Spinal cord (tissue), 10 donors: ENCODE data around the gene TMEM115. TPM values are rescaled to one million over a fixed set of nuclear protein-coding genes. Genes with fewer than 3 reads are reported as not detected.
A peak's percentile ranks its signal among the peaks of the same experiment; 100 is the strongest.

Experiments
- DNase-seq, 6 donors: peaks; one replicate each; pipeline versions ENCODE4 v3.0.0 to v3.0.0-alpha.2; 2013 to 2015; ENCODE audit warnings: low spot score in 6 of 6, low read depth in 4 of 6
- H3K27ac ChIP-seq: one replicate; pipeline ENCODE4 v1.5.1; 2013; ENCODE audit warnings: low read depth, low read length, control low read depth
- H3K27me3 ChIP-seq: one replicate; pipeline ENCODE4 v1.6.1; 2013; ENCODE audit warnings: low read length; ENCODE audit not compliant: control insufficient read depth, insufficient read depth
- H3K36me3 ChIP-seq: one replicate; pipeline ENCODE4 v1.6.1; 2013; ENCODE audit warnings: low read length; ENCODE audit not compliant: control insufficient read depth, insufficient read depth
- H3K4me1 ChIP-seq: one replicate; pipeline ENCODE4 v1.6.1; 2013; ENCODE audit warnings: low read length; ENCODE audit not compliant: control insufficient read depth, insufficient read depth
- H3K4me3 ChIP-seq: one replicate; pipeline ENCODE4 v1.5.1; 2013; ENCODE audit warnings: low read depth, low read length, control low read depth
- H3K9me3 ChIP-seq: one replicate; pipeline ENCODE4 v1.6.1; 2013; ENCODE audit warnings: low read length; ENCODE audit not compliant: control insufficient read depth, insufficient read depth
- WGBS: methylation state at CpG from one replicate; pipeline ENCODE4 v1.1.5; 2013; ENCODE audit warnings: missing lambda C conversion rate; ENCODE audit not compliant: insufficient coverage; 5-methylcytosine and 5-hydroxymethylcytosine counted together
- polyA plus RNA-seq, 2 donors: library from polyadenylated mRNA; unstranded; fragments of 120-200 nt; gene quantifications; one replicate each; pipeline ENCODE4 v1.2.1, GENCODE V29; 2013; ENCODE audit not compliant: insufficient read length in 2 of 2
- total RNA-seq, 2 donors: library from RNA; depleted of rRNA in 1 of 2; stranded (reverse); fragments of 120-200 nt in 1 of 2; fragments of >200 nt in 1 of 2; gene quantifications; one replicate each; pipeline versions ENCODE4 v1.2.3 to v1.2.4, GENCODE V29; 2013 to 2014
- donor health status: healthy.

The TMEM115 gene
- total and polyA plus RNA-seq, 4 donors = 21.6 to 49.6 (median 44.4) TPM

DNA sequence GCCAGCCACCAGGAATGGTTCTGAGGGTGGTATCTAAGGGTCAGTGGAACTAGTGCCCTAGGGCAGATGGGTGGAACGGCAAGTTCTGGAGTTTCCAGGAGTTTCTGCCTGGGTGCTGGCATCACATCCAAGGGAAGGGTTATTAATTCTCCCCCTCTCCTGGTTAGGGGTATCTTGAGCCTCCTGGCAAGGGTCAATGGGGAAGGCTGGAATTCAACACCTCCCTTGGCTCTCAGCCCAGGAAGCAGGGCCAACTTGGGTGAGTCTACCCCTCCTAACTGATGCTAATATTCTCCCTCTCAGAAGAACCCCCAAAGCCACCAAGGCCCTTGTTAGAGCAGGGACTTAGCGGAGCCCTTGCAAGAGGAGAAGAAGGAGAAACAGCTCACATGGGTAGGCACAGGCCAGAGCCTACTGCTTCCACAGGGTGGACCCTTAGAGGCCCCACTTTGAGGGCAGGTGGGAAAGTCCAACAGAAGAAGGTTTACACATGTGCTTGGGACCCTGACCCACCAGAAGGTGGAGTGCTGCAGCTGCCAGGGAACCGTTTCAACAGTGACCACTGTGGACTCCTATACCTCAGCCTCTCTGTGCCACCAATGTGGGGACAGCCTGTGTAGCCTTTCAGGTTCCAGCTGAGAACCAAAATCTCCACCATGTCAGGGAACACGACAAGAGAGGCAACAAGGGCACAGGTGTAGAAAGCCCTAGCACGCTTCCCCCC, 3.3 kb downstream of the TMEM115 start:
- no peaks in the 10 kb centered on the region for H3K27me3 ChIP-seq
- H3K4me3 ChIP-seq = no peak overlapping the region
- peaks cover 65% of the 10 kb centered on the region for H3K36me3 ChIP-seq
- no peak for DNase-seq
- WGBS = 60% methylated on average over 4 of the region's 5 CpGs
- H3K27ac ChIP-seq = no peak overlapping the region
- no peaks in the 10 kb centered on the region for H3K9me3 ChIP-seq
- H3K4me1 ChIP-seq = peaks cover 58% of the 10 kb centered on the region

GRCh38 chr3:50354850-50355249, 4.5 kb downstream of the TMEM115 start:
- Histone ChIP-seq H3K36me3 (peaks cover 65% of the 10 kb centered on the region), H3K4me1 (peaks cover 63% of the 10 kb centered on the region), H3K4me3 (no peak overlapping the region), H3K9me3 (no peaks in the 10 kb centered on the region), H3K27ac (no peak overlapping the region), H3K27me3 (no peaks in the 10 kb centered on the region)
- 89% methylated on average over 7 of the region's 7 CpGs for whole genome bisulfite sequencing
- no peak for DNase-seq

DNA sequence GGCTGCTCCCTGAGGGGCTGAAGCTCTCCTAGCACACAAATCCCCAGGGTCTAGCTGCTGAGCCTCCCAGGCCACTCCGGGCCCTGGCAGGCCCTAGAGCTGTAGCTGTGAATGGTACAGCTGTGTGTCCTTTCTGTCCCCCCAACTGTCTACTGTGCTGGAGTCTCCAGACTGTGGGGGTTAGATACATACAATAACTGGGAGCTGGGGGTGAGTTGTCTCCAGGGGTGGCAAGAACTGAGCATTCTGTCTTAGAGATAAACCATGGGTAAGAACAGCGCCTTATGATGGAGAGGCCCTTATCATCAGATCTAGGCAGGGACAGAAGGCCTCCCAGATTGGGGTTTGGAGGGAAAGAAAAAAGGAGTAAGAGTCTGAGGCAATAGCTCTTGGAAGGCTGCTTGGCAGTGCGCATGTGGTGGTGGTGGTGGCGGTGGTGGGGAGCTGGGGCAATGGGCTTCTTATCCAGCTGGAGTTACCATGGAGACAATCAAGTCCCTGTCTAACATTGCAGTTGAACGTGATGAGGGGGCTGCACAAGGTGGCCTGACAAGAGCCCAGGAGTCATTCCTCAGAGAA, 5.0 kb downstream of the TMEM115 start:
- Histone ChIP-seq H3K27me3 (no peaks in the 10 kb centered on the region), H3K36me3 (peaks cover 69% of the 10 kb centered on the region), H3K4me1 (peaks cover 66% of the 10 kb centered on the region), H3K27ac (no peak overlapping the region), H3K9me3 (no peaks in the 10 kb centered on the region), H3K4me3 (no peak overlapping the region)
- no peak for DNase-seq
- 67% methylated on average over 4 of the region's 5 CpGs for WGBS

DNA sequence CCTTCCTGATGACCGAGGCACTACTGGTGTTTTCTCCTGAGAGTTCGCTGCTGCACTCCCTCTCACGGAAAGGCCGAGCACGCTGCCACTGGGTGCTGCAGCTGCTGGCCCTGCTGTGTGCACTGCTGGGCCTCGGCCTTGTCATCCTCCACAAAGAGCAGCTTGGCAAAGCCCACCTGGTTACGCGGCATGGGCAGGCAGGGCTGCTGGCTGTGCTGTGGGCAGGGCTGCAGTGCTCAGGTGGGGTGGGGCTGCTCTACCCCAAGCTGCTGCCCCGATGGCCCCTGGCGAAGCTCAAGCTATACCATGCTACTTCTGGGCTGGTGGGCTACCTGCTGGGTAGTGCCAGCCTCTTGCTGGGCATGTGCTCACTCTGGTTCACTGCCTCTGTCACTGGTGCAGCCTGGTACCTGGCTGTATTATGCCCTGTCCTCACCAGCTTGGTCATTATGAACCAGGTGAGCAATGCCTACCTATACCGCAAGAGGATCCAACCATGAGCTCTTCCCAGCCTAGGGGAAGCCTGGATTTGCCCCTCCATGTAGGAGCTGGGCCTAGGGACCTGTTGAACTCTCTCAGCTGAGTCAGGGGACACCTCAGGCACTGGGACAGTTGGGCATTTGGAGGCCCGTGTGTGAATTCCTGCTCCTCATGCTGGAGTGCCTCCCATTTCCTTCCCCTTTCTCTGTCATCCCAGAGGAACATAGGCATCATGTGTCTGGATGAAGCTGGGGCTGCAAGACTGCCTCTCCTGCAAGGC, 5.9 kb downstream of the TMEM115 start:
- Histone ChIP-seq H3K27ac (no peak overlapping the region), H3K9me3 (no peaks in the 10 kb centered on the region)

GRCh38 chr3:50352781-50353180, 6.5 kb downstream of the TMEM115 start:
- DNase-seq = no peak
- no CpG with 5 or more reads among the region's 2 CpGs for WGBS
- no peak overlapping the region for H3K27ac ChIP-seq
- H3K36me3 ChIP-seq = peaks cover 74% of the 10 kb centered on the region
- no peak overlapping the region for H3K4me3 ChIP-seq
- no peaks in the 10 kb centered on the region for H3K9me3 ChIP-seq
- peaks cover 66% of the 10 kb centered on the region for H3K4me1 ChIP-seq
- H3K27me3 ChIP-seq = no peaks in the 10 kb centered on the region

More for the DNA sequence above, 5.9 kb downstream of the TMEM115 start:
- H3K4me1 ChIP-seq = peaks cover 67% of the 10 kb centered on the region
- H3K4me3 ChIP-seq = no peak overlapping the region
- no peaks in the 10 kb centered on the region for H3K27me3 ChIP-seq
- no peak for DNase-seq
- H3K36me3 ChIP-seq = peaks cover 73% of the 10 kb centered on the region
- WGBS = 90% methylated on average over 11 of the region's 12 CpGs

GRCh38 chr3:50351323-50351697, 8.0 kb downstream of the TMEM115 start:
- Histone ChIP-seq H3K36me3 (peaks cover 65% of the 10 kb centered on the region), H3K4me3 (peak overlapping the region; percentile 91), H3K27me3 (no peaks in the 10 kb centered on the region), H3K4me1 (peaks cover 61% of the 10 kb centered on the region), H3K9me3 (no peaks in the 10 kb centered on the region), H3K27ac (peak overlapping the region; percentile 95)
- no peak for DNase-seq
- WGBS = 53% methylated on average over 10 of the region's 11 CpGs

- Histone ChIP-seq H3K9me3 (no peaks in the 10 kb centered on the region), H3K27ac (peak within 1 kb of the TSS; percentile 95), H3K27me3 (no peaks in the 10 kb centered on the region), H3K36me3 (peaks cover 61% of the 10 kb centered on the region), H3K4me1 (peaks cover 60% of the 10 kb centered on the region), H3K4me3 (peak within 1 kb of the TSS; percentile 91)
- peak; percentile 89 to 98 (median 93) for DNase-seq
- WGBS = under 1% methylated on average over 64 of the region's 64 CpGs
Observed at GRCh38 chr3:50350527-50351322, 8.6 kb downstream of the TMEM115 start, which contains the start of the genes CYB561D2 and NPRL2. Gene CYB561D2, plus strand, starts transcription at chr3:50350862. Its CDS starts 572 bp downstream, at chr3:50351434. Gene NPRL2, minus strand, starts transcription at chr3:50350775. Its CDS starts 123 bp downstream, at chr3:50350652.

- no peak for DNase-seq
- peaks cover 60% of the 10 kb centered on the region for H3K4me1 ChIP-seq
- H3K27ac ChIP-seq = peak overlapping the region; percentile 95
- H3K4me3 ChIP-seq = peak overlapping the region; percentile 91
- H3K27me3 ChIP-seq = peaks cover 3% of the 10 kb centered on the region
- H3K36me3 ChIP-seq = peaks cover 56% of the 10 kb centered on the region
- WGBS = 11% methylated on average over 6 of the region's 7 CpGs
- H3K9me3 ChIP-seq = no peaks in the 10 kb centered on the region
Observed at GRCh38 chr3:50350213-50350526, 9.2 kb downstream of the TMEM115 start.

GRCh38 chr3:50347187-50347813, 12.0 kb downstream of the TMEM115 start:
- peak in 4 of 6 donors; percentile 59 to 96 (median 80) for DNase-seq
- H3K27ac ChIP-seq = no peak overlapping the region
- H3K4me1 ChIP-seq = peaks cover 64% of the 10 kb centered on the region
- WGBS = 79% methylated on average over 3 of the region's 14 CpGs
- H3K36me3 ChIP-seq = peaks cover 41% of the 10 kb centered on the region
- H3K9me3 ChIP-seq = no peaks in the 10 kb centered on the region
- peaks cover 4% of the 10 kb centered on the region for H3K27me3 ChIP-seq
- H3K4me3 ChIP-seq = no peak overlapping the region
